GM19240 (cell line): ENCODE measurements around the gene RIPOR3.
A peak's percentile ranks its signal among the peaks of the same experiment; 100 is the strongest.
"Not testable (repeated sequence)": the region's sequence is repeated elsewhere in the genome, so short reads cannot be mapped to it uniquely, and the experiment has no call there.

Experiments
- DNase-seq: peaks from one replicate; pipeline ENCODE4 v3.0.0; 2011; ENCODE audit warnings: low spot score; ENCODE audit not compliant: insufficient read length

Gene RIPOR3

GRCh38 chr20:50659975-50660670, 31.2 kb downstream of the RIPOR3 start:
- no peak for DNase-seq

GRCh38 chr20:50658804-50659380, 32.5 kb downstream of the RIPOR3 start:
- DNase-seq: no peak

GRCh38 chr20:50655311-50655880, 35.9 kb downstream of the RIPOR3 start:
- DNase-seq: no peak

GRCh38 chr20:50654904-50655303, 36.4 kb downstream of the RIPOR3 start:
- no peak for DNase-seq

- no peak for DNase-seq
Measured at GRCh38 chr20:50652702-50653294, 38.5 kb downstream of the RIPOR3 start.

GRCh38 chr20:50651676-50652075, 39.7 kb downstream of the RIPOR3 start:
- DNase-seq: no peak

GRCh38 chr20:50649590-50649989, 41.8 kb downstream of the RIPOR3 start:
- no peak for DNase-seq

- DNase-seq: no peak
Measured at GRCh38 chr20:50648651-50649050, 42.7 kb downstream of the RIPOR3 start.

- no peak for DNase-seq
Measured at GRCh38 chr20:50646483-50646996, 44.8 kb downstream of the RIPOR3 start.

GRCh38 chr20:50645253-50646068, 45.9 kb downstream of the RIPOR3 start:
- no peak for DNase-seq

GRCh38 chr20:50642288-50642803, 49.0 kb downstream of the RIPOR3 start:
- DNase-seq: no peak

- not testable (repeated sequence) for DNase-seq
Measured at GRCh38 chr20:50641625-50642287, 49.6 kb downstream of the RIPOR3 start.

- not testable (repeated sequence) for DNase-seq
Measured at GRCh38 chr20:50639971-50640711, 51.2 kb downstream of the RIPOR3 start.

- DNase-seq: not testable (repeated sequence)
Measured at GRCh38 chr20:50638015-50638847, 53.1 kb downstream of the RIPOR3 start.

- DNase-seq: no peak
Measured at GRCh38 chr20:50636601-50637540, 54.5 kb downstream of the RIPOR3 start.

GRCh38 chr20:50635676-50636600, 55.4 kb downstream of the RIPOR3 start:
- peak; percentile 61 for DNase-seq
